K562 (cell line): ENCODE data around the gene DIS3L2. TPM values are rescaled to one million over a fixed set of nuclear protein-coding genes. Genes with fewer than 3 reads are reported as not detected.

Experiments
- ATAC-seq: fragments of 200-7000 bp; cut with Tn5 transposase; 3 replicates; pipeline ENCODE4 v1.9.1; 2020; ENCODE audit warnings: moderate library complexity
- BruUV-seq: library from RNA; stranded (reverse); fragments of 400-500 nt; replicated peaks from 2 replicates; lab custom pipeline; 2021; lab: Mats Ljungman, UMichigan
- CTCF ChIA-PET: fragments of 300-600 bp; formaldehyde crosslinking; extraction: SDS; loops from one replicate; lab custom pipeline; 2021; ENCODE audit warnings: low intra/inter-chr PET ratio; lab: Yijun Ruan, JAX
- POLR2A ChIA-PET: fragments of 300-600, 350-650 bp; sonication (Branson Sonifier 250); formaldehyde crosslinking; extraction: SDS; loops from one replicate; lab custom pipeline; 2021; ENCODE audit warnings: antibody characterized with exemption, inconsistent platforms; lab: Yijun Ruan, JAX
- DNase-seq, 4 experiments: peaks; one replicate each; pipeline versions ENCODE4 v3.0.0 to v3.0.0-alpha.2; 2011 to 2018; ENCODE audit warnings: low spot score in 3 of 4, mixed read lengths in 3 of 4; ENCODE audit errors: extremely low read depth in 1 of 4
- FAIRE-seq: peaks from 2 replicates; lab custom pipeline; 2011; peaks lifted over from hg19 to GRCh38; lab: Jason Lieb, UNC
- H2AFZ ChIP-seq: 2 replicates; pipeline ENCODE4 v1.6.0; 2011; ENCODE audit warnings: low read depth, low read length, control low read depth, inconsistent platforms
- H3K27ac ChIP-seq: fragments of 200-600 bp; 3 replicates; pipeline ENCODE4 v1.8.0; 2011; ENCODE audit warnings: low read depth, mild to moderate bottlenecking, control low read depth, inconsistent platforms, low read length, moderate library complexity, mixed read lengths; ENCODE audit errors: extremely low read depth
- H3K27me3 ChIP-seq, 2 experiments: fragments of 300-600 bp in 1 of 2; 2 replicates in 1 of 2; 3 replicates in 1 of 2; pipeline versions ENCODE4 v1.6.0 to v1.8.0; 2011; ENCODE audit warnings: inconsistent platforms in 2 of 2, low read length in 2 of 2, mild to moderate bottlenecking in 1 of 2, mixed read lengths in 1 of 2, moderate library complexity in 1 of 2; ENCODE audit not compliant: control insufficient read depth in 2 of 2, insufficient read depth in 2 of 2
- H3K36me3 ChIP-seq: fragments of 300-600 bp; 3 replicates; pipeline ENCODE4 v1.8.0; 2011; ENCODE audit warnings: mild to moderate bottlenecking, low read length, inconsistent platforms; ENCODE audit not compliant: control insufficient read depth, insufficient read depth
- H3K4me1 ChIP-seq, 2 experiments: fragments of 200-600 bp in 1 of 2; replicated peaks in 1 of 2; 2 replicates in 1 of 2; 3 replicates in 1 of 2; pipeline versions ENCODE4 v1.5.1 to v1.8.0; 2011; ENCODE audit warnings: inconsistent platforms in 2 of 2, low read length in 2 of 2, mild to moderate bottlenecking in 1 of 2, mixed read lengths in 1 of 2, moderate library complexity in 1 of 2; ENCODE audit not compliant: control insufficient read depth in 2 of 2, insufficient read depth in 2 of 2
- H3K4me2 ChIP-seq: 2 replicates; pipeline ENCODE4 v1.6.1; 2011; ENCODE audit warnings: low read length, control low read depth, inconsistent platforms, mixed read lengths; ENCODE audit not compliant: insufficient read depth
- H3K4me3 ChIP-seq: fragments of 200-600 bp; sonication (generic), shearing (Covaris generic); 2 replicates; pipeline ENCODE4 v1.5.1; 2016; ENCODE audit warnings: control low read depth, inconsistent platforms
- H3K79me2 ChIP-seq: fragments of 200-600 bp; 3 replicates; pipeline ENCODE4 v1.8.0; 2011; ENCODE audit warnings: low read length, inconsistent platforms; ENCODE audit not compliant: control insufficient read depth, insufficient read depth
- H3K9ac ChIP-seq, 2 experiments: 2 replicates each; pipeline versions ENCODE4 v1.6.0 to v1.6.1; 2011; ENCODE audit warnings: low read depth in 2 of 2, low read length in 2 of 2, control low read depth in 1 of 2, inconsistent platforms in 1 of 2, mild to moderate bottlenecking in 1 of 2, mixed read lengths in 1 of 2; ENCODE audit not compliant: insufficient read depth in 1 of 2
- H3K9me1 ChIP-seq: one replicate; pipeline ENCODE4 v1.6.0; 2011; ENCODE audit warnings: inconsistent platforms, mild to moderate bottlenecking, low read length, moderate library complexity; ENCODE audit not compliant: control insufficient read depth, insufficient read depth
- H3K9me3 ChIP-seq: replicated peaks from 2 replicates; pipeline ENCODE4 v1.5.1; 2011; ENCODE audit warnings: low read depth, low read length, inconsistent platforms; ENCODE audit not compliant: control insufficient read depth, insufficient read depth
- H4K20me1 ChIP-seq: replicated peaks from 2 replicates; pipeline ENCODE4 v1.6.1; 2011; ENCODE audit warnings: low read length, inconsistent platforms, mixed read lengths; ENCODE audit not compliant: control insufficient read depth, insufficient read depth
- ASH1L ChIP-seq: fragments of 450-650 bp; IDR thresholded peaks from 2 replicates; pipeline ENCODE4 v1.6.1; 2018; ENCODE audit warnings: borderline replicate concordance, mild to moderate bottlenecking, low read depth; ENCODE audit not compliant: partially characterized antibody
- CREB1 ChIP-seq, 2 experiments: sonication (generic) in 1 of 2; formaldehyde crosslinking in 1 of 2; IDR thresholded peaks; 2 replicates each; pipeline versions ENCODE4 v1.6.1 to v1.8.0; 2012 to 2022; ENCODE audit warnings: inconsistent platforms in 1 of 2, mild to moderate bottlenecking in 1 of 2, missing genetic modification reagents in 1 of 2, moderate library complexity in 1 of 2
- ID3 ChIP-seq, 2 experiments: fragments of 250-450 bp in 1 of 2; fragments of 450-650 bp in 1 of 2; sonication (Bioruptor Pico) in 1 of 2; IDR thresholded peaks; 2 replicates each; pipeline versions ENCODE4 v1.6.1 to v1.8.0; 2016 to 2021; ENCODE audit warnings: mild to moderate bottlenecking in 2 of 2, moderate library complexity in 2 of 2, missing compliant biosample characterization in 1 of 2, missing genetic modification characterization in 1 of 2
- MXI1 ChIP-seq: IDR thresholded peaks from 2 replicates; pipeline ENCODE4 v1.6.1; 2011; ENCODE audit warnings: low read depth, mild to moderate bottlenecking, improper control_type of control experiment, low read length
- NFIX ChIP-seq: fragments of 250-450 bp; sonication (Bioruptor Pico); IDR thresholded peaks from 2 replicates; pipeline ENCODE4 v1.4.0; 2020; ENCODE audit warnings: low read depth, mild to moderate bottlenecking, moderate library complexity
- SRSF3 ChIP-seq: fragments of 200-400 bp; formaldehyde crosslinking; IDR thresholded peaks from 2 replicates; pipeline ENCODE4 v1.6.1; 2016; ENCODE audit warnings: mild to moderate bottlenecking, low read length, moderate library complexity; ENCODE audit not compliant: insufficient read depth
- ZC3H8 ChIP-seq: fragments of 450-650 bp; IDR thresholded peaks from 2 replicates; pipeline ENCODE4 v1.6.1; 2017
- ZFP36 ChIP-seq: fragments of 150-350 bp; IDR thresholded peaks from 2 replicates; pipeline ENCODE4 v1.6.1; 2018; ENCODE audit warnings: low read length, low read depth; ENCODE audit not compliant: partially characterized antibody
- WGBS: fragments of 100-300 bp; shearing (Covaris generic); methylation state at CpG from one replicate; pipeline ENCODE4 v1.1.6; 2016; ENCODE audit warnings: low coverage, mixed read lengths; ENCODE audit not compliant: insufficient coverage; ENCODE audit errors: missing lambda C conversion rate; 5-methylcytosine and 5-hydroxymethylcytosine counted together
- in situ Hi-C: fragments of 300-500 bp; cut with MboI; formaldehyde crosslinking; loops from 4 replicates; pipeline ENCODE4 v1.15.0; 2018; ENCODE audit warnings: inconsistent platforms, mixed read lengths
- intact Hi-C: fragments of 100-400 bp; cut with micrococcal nuclease; formaldehyde crosslinking; loops from 2 replicates; pipeline ENCODE4 v1.14.2; 2022
- polyA plus RNA-seq, 8 experiments: library from polyadenylated mRNA; depleted of rRNA in 4 of 8; stranded (reverse) in 5 of 8; unstranded in 3 of 8; fragments of >200 nt; fragmentation: Nextera tagmentation in 2 of 8; fragmentation: Illumina TruSeq in 1 of 8; extraction: Ambion mirVana in 2 of 8; extraction: Trizol in 1 of 8; gene quantifications; 2 replicates each; pipeline versions ENCODE4 v1.2.1 to v1.2.3, GENCODE V29; 2011 to 2014; ENCODE audit warnings: inconsistent platforms in 1 of 8, missing spikeins in 1 of 8
- total RNA-seq, 7 experiments: library from RNA; depleted of rRNA in 6 of 7; stranded (reverse); fragments of >200 nt in 6 of 7; fragmentation: Illumina TruSeq in 2 of 7; extraction: Trizol in 2 of 7; gene quantifications; 2 replicates each; pipeline versions ENCODE4 v1.2.1 to v1.2.3, GENCODE V29; 2011 to 2021; ENCODE audit warnings: low replicate concordance in 1 of 7
- TF ChIP-seq, protein P1 (sequence below): sonication (generic); formaldehyde crosslinking; IDR thresholded peaks from 2 replicates; pipeline ENCODE4 v1.8.0; 2022; ENCODE audit warnings: missing genetic modification reagents, mild to moderate bottlenecking, borderline replicate concordance
- TF ChIP-seq, protein P2 (sequence below): IDR thresholded peaks from 3 replicates; pipeline ENCODE4 v1.6.1; 2011; ENCODE audit warnings: borderline replicate concordance, mild to moderate bottlenecking, moderate library complexity; ENCODE audit not compliant: insufficient read length; ENCODE audit errors: extremely low read depth
- TF ChIP-seq, protein P3 (sequence below): fragments of 250-450 bp; sonication (Bioruptor Pico); IDR thresholded peaks from 2 replicates; pipeline ENCODE4 v1.5.0; 2022; ENCODE audit warnings: mild to moderate bottlenecking

Gene DIS3L2
- total and polyA plus RNA-seq, 9 of the 15 experiments (the other 6 are each of a cell fraction or from before 2014, with no cell fraction given) = 1.5 to 19.2 (median 11.2) TPM

- TF ChIP-seq NFIX = no peak
Measured at GRCh38 chr2:232280341-232280740, 318.8 kb downstream of the DIS3L2 start (continued).

GRCh38 chr2:232281858-232282507 lies 320.5 kb downstream of the DIS3L2 start:
- H3K36me3 ChIP-seq = no peaks in the 10 kb centered on the region
- no peaks in the 10 kb centered on the region for H3K9me3 ChIP-seq
- H3K4me2 ChIP-seq = no peak overlapping the region
- H4K20me1 ChIP-seq = no peaks in the 10 kb centered on the region
- BruUV-seq = no TSS peak
- H3K4me3 ChIP-seq = no peak overlapping the region
- ATAC-seq = no peak
- no peaks in the 10 kb centered on the region for H3K9me1 ChIP-seq
- no peak for DNase-seq
- no peak overlapping the region for H3K9ac ChIP-seq
- CTCF ChIA-PET = no interaction called here
- POLR2A ChIA-PET = no interaction called here
- H3K4me1 ChIP-seq = no peaks in the 10 kb centered on the region
- H3K79me2 ChIP-seq = no peaks in the 10 kb centered on the region
- WGBS = 89% methylated on average over 4 of the region's 6 CpGs
- TF ChIP-seq SRSF3 (no peak), MXI1 (no peak), ZFP36 (no peak), CREB1 (IDR thresholded peaks at IDR 0.05) (no peak), CREB1 (CRISPR knock-in tag; IDR thresholded peaks at IDR 0.05) (no peak), ASH1L (no peak), ID3 (CRISPR knock-in tag; IDR thresholded peaks at IDR 0.05) (no peak), ID3 (tag; IDR thresholded peaks at IDR 0.05) (no peak), ZC3H8 (no peak)
- TF ChIP-seq, protein P1, sequence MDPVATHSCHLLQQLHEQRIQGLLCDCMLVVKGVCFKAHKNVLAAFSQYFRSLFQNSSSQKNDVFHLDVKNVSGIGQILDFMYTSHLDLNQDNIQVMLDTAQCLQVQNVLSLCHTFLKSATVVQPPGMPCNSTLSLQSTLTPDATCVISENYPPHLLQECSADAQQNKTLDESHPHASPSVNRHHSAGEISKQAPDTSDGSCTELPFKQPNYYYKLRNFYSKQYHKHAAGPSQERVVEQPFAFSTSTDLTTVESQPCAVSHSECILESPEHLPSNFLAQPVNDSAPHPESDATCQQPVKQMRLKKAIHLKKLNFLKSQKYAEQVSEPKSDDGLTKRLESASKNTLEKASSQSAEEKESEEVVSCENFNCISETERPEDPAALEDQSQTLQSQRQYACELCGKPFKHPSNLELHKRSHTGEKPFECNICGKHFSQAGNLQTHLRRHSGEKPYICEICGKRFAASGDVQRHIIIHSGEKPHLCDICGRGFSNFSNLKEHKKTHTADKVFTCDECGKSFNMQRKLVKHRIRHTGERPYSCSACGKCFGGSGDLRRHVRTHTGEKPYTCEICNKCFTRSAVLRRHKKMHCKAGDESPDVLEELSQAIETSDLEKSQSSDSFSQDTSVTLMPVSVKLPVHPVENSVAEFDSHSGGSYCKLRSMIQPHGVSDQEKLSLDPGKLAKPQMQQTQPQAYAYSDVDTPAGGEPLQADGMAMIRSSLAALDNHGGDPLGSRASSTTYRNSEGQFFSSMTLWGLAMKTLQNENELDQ (CRISPR knock-in tag) = no peak
- TF ChIP-seq, protein P2, sequence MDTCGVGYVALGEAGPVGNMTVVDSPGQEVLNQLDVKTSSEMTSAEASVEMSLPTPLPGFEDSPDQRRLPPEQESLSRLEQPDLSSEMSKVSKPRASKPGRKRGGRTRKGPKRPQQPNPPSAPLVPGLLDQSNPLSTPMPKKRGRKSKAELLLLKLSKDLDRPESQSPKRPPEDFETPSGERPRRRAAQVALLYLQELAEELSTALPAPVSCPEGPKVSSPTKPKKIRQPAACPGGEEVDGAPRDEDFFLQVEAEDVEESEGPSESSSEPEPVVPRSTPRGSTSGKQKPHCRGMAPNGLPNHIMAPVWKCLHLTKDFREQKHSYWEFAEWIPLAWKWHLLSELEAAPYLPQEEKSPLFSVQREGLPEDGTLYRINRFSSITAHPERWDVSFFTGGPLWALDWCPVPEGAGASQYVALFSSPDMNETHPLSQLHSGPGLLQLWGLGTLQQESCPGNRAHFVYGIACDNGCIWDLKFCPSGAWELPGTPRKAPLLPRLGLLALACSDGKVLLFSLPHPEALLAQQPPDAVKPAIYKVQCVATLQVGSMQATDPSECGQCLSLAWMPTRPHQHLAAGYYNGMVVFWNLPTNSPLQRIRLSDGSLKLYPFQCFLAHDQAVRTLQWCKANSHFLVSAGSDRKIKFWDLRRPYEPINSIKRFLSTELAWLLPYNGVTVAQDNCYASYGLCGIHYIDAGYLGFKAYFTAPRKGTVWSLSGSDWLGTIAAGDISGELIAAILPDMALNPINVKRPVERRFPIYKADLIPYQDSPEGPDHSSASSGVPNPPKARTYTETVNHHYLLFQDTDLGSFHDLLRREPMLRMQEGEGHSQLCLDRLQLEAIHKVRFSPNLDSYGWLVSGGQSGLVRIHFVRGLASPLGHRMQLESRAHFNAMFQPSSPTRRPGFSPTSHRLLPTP = no peak
- TF ChIP-seq, protein P3, sequence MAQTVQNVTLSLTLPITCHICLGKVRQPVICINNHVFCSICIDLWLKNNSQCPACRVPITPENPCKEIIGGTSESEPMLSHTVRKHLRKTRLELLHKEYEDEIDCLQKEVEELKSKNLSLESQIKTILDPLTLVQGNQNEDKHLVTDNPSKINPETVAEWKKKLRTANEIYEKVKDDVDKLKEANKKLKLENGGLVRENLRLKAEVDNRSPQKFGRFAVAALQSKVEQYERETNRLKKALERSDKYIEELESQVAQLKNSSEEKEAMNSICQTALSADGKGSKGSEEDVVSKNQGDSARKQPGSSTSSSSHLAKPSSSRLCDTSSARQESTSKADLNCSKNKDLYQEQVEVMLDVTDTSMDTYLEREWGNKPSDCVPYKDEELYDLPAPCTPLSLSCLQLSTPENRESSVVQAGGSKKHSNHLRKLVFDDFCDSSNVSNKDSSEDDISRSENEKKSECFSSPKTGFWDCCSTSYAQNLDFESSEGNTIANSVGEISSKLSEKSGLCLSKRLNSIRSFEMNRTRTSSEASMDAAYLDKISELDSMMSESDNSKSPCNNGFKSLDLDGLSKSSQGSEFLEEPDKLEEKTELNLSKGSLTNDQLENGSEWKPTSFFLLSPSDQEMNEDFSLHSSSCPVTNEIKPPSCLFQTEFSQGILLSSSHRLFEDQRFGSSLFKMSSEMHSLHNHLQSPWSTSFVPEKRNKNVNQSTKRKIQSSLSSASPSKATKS (CRISPR knock-in tag) = no peak
- in situ Hi-C loops (no loop called here), intact Hi-C loops (no loop called here)
- no peaks in the 10 kb centered on the region for H3K27me3 ChIP-seq
- no peak for FAIRE-seq
- H2AFZ ChIP-seq = no peak overlapping the region
- no peak overlapping the region for H3K27ac ChIP-seq
